Activated naive CD8-positive, alpha-beta T cell treated with anti-CD3 and anti-CD28 coated beads for 36 hours (primary cell): ENCODE measurements around the gene MXRA8. TPM values are rescaled to one million over a fixed set of nuclear protein-coding genes. Genes with fewer than 3 reads are reported as not detected.
"Not testable (repeated sequence)": the region's sequence is repeated elsewhere in the genome, so short reads cannot be mapped to it uniquely, and the experiment has no call there.

ENCODE experiments used
- DNase-seq: peaks from one replicate; pipeline ENCODE4 v3.0.0; 2021
- H3K27ac Mint-ChIP-seq: one replicate; pipeline ENCODE4 v1.8.0; 2022; ENCODE audit warnings: mild to moderate bottlenecking, moderate library complexity, mixed read lengths
- H3K27me3 Mint-ChIP-seq: one replicate; pipeline ENCODE4 v1.8.0; 2022; ENCODE audit warnings: mild to moderate bottlenecking, mixed read lengths
- H3K36me3 Mint-ChIP-seq: one replicate; pipeline ENCODE4 v1.8.0; 2021; ENCODE audit warnings: mild to moderate bottlenecking, mixed read lengths
- H3K4me1 Mint-ChIP-seq: one replicate; pipeline ENCODE4 v1.8.0; 2021; ENCODE audit warnings: mixed read lengths
- H3K4me3 Mint-ChIP-seq: one replicate; pipeline ENCODE4 v1.8.0; 2022; ENCODE audit warnings: mild to moderate bottlenecking, moderate library complexity, mixed read lengths
- H3K9me3 Mint-ChIP-seq: one replicate; pipeline ENCODE4 v1.8.0; 2022; ENCODE audit warnings: mixed read lengths
- total RNA-seq, 2 experiments: library from RNA; stranded (reverse); gene quantifications; one replicate each; pipeline ENCODE4 v1.2.3, GENCODE V29; 2021

Gene MXRA8, protein sequence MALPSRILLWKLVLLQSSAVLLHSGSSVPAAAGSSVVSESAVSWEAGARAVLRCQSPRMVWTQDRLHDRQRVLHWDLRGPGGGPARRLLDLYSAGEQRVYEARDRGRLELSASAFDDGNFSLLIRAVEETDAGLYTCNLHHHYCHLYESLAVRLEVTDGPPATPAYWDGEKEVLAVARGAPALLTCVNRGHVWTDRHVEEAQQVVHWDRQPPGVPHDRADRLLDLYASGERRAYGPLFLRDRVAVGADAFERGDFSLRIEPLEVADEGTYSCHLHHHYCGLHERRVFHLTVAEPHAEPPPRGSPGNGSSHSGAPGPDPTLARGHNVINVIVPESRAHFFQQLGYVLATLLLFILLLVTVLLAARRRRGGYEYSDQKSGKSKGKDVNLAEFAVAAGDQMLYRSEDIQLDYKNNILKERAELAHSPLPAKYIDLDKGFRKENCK
- under 1 TPM; 0.50 to 0.97 TPM for total RNA-seq

DNA sequence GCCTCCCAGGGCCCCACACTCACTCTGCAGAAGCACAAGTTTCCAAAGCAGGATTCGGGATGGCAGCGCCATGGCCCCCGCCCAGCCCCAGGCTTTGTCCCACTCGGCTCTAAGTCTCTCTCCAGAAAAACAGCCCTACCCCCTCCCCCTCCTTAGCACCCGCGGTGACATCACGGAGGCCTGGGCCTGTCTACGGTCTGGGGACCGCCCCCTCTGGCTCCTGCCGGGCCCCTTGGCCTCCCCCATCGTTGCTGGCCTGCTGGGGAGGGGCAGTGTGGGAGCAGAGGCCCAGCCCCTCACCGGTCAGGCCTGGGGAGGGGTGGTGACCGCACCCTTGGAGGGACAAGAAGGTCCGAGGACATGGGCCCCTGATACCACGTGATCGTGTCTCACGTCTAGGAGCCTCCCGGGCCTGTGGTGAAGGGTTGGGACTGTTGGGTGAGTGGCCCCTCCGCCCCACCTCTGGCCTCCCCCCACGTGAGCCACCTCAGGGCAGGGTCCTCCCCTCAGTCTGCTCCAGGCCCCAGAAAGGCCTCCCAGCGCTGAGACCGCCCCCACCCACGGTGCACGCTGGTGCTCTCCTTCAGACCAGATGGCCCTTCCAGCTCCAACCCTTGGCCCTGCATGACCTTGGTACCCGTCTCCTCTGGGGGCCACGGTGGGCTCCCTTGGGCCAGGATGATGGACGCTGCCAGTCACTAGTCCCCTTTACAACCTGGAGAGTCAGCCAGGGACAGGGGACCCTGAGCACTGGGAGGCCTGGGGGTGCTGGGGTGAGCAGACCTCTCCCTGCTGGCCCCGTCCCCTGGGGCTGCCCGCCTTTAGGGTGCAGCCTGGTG lies at the start of gene MXRA8:
Gene MXRA8 (minus strand): TSS at position 123 of the 839 bp plus-strand sequence. CDS start 51 bp downstream, at position 72.
- H3K36me3 Mint-ChIP-seq, result no peaks in the 10 kb centered on the region
- no peaks in the 10 kb centered on the region for H3K9me3 Mint-ChIP-seq
- peaks cover 14% of the 10 kb centered on the region for H3K4me1 Mint-ChIP-seq
- peak within 1 kb of the TSS; percentile 58 for H3K27ac Mint-ChIP-seq
- H3K27me3 Mint-ChIP-seq, result peaks cover 7% of the 10 kb centered on the region
- DNase-seq, result no peak
- H3K4me3 Mint-ChIP-seq, result no peak within 1 kb of the TSS

DNA sequence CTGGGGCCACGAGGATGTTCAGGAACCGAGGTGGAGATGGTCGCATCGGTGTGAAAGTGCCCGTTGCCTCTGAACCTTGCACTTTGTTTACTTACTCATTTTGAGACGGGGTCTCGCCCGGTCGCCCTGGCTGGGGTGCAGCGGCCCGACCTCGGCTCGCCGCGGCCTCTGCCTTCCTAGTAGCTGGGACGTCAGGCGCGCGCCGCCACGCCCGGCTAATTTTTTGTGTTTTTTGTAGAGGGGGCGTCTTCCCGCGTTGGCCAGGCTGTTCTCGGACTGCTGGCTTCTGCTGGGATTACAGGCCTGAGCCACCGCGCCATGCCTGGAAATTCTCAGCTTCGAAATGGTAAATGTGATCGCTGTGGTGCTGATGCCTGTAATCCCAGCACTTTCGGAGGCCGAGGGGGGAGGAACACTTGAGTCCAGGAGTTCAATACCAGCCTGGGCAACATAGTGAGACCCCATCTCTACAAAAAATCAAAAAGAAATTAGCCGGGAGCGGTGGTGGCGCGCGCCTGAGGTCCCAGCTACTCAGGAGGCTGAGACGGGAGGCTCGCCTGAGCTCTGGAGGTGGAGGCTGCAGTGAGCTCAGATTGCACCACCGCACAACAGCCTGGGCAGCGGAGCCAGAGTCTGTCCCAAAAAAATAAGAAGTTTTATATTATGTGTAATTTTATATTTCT lies 49.4 kb upstream of the MXRA8 start:
- no peaks in the 10 kb centered on the region for H3K9me3 Mint-ChIP-seq
- H3K4me3 Mint-ChIP-seq, result peak overlapping the region; percentile 91
- peaks cover 48% of the 10 kb centered on the region for H3K36me3 Mint-ChIP-seq
- peaks cover 36% of the 10 kb centered on the region for H3K4me1 Mint-ChIP-seq
- peak; percentile 42 for DNase-seq
- H3K27me3 Mint-ChIP-seq, result no peaks in the 10 kb centered on the region
- peak overlapping the region; percentile 87 for H3K27ac Mint-ChIP-seq

- H3K36me3 Mint-ChIP-seq, result peaks cover 53% of the 10 kb centered on the region
- H3K27me3 Mint-ChIP-seq, result no peaks in the 10 kb centered on the region
- DNase-seq, result peak; percentile 97
- peaks cover 40% of the 10 kb centered on the region for H3K4me1 Mint-ChIP-seq
- H3K27ac Mint-ChIP-seq, result peak within 1 kb of the TSS; percentile 92
- H3K9me3 Mint-ChIP-seq, result no peaks in the 10 kb centered on the region
- H3K4me3 Mint-ChIP-seq, result peak within 1 kb of the TSS; percentile 95
Measured at GRCh38 chr1:1406821-1407635, 48.7 kb upstream of the MXRA8 start, which contains the start of gene MRPL20. Gene MRPL20, minus strand, starts transcription at chr1:1407293. Its CDS starts 76 bp downstream, at chr1:1407217.

DNA sequence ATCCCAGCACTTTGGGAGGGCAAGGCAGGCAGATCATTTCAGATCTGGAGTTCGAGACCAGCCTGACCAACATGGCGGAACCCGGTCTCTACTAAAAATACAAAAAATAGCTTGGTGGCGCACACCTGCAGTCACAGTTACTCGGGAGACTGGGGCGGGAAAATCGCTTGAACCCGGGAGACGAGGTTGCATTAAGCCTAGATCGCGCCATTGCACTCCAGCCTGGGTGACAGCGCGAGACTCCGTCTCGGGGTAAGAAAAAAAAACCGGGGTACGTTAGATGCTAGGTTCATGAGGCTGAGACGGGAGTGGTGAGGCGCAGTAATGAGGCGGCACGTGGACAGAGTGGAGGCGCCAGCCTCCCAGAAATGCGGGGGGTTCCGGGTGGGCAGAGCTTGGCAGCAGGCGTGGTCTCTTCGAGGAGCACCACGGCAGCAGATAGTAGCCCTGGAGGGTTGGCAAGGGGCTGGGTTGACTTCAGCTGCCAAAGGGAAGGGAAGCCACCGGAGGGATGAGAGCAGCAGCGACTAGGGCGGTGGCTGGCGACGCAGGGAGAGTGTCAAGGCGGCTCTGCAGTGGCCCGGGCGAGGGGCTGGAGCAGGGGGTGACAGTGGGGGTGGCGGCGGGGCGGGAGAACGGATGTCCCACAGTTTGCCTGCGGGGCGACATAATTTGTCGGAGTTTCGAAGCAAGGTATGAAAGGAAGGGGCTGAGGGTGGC lies 47.9 kb upstream of the MXRA8 start:
- H3K36me3 Mint-ChIP-seq, result peaks cover 56% of the 10 kb centered on the region
- peaks cover 42% of the 10 kb centered on the region for H3K4me1 Mint-ChIP-seq
- H3K9me3 Mint-ChIP-seq, result no peaks in the 10 kb centered on the region

GRCh38 chr1:1403653-1404052 lies 45.3 kb upstream of the MXRA8 start:
- H3K27me3 Mint-ChIP-seq, result no peaks in the 10 kb centered on the region
- H3K4me3 Mint-ChIP-seq, result no peak overlapping the region
- peaks cover 65% of the 10 kb centered on the region for H3K36me3 Mint-ChIP-seq
- H3K4me1 Mint-ChIP-seq, result peaks cover 41% of the 10 kb centered on the region
- no peak for DNase-seq
- peak overlapping the region; percentile 18 for H3K27ac Mint-ChIP-seq
- no peaks in the 10 kb centered on the region for H3K9me3 Mint-ChIP-seq

More for the DNA sequence above, 47.9 kb upstream of the MXRA8 start:
- no peaks in the 10 kb centered on the region for H3K27me3 Mint-ChIP-seq
- peak overlapping the region; percentile 95 for H3K4me3 Mint-ChIP-seq
- peak; percentile 38 for DNase-seq
- H3K27ac Mint-ChIP-seq, result peak overlapping the region; percentile 92

DNA sequence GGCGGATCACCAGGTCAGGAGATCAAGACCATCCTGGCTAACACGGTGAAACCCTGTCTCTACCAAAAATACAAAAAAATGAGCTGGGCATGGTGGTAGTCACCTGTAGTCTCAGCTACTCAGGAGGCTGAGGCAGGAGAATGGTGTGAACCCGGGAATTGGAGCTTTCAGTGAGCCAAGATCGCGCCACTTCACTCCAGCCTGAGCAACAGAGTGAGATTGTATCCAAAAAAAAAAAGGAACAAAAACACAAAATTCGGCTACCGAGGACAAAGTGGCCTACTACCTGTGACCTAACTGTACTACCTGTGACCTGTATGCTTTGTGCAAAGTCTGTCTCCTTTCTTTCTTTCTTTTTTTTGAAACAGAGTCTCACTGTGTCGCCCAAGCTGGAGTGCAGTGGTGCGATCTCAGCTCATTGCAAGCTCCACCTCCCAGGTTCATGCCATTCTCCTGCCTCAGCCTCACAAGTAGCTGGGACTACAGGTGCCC lies 44.6 kb upstream of the MXRA8 start:
- not testable (repeated sequence) for H3K9me3 Mint-ChIP-seq, H3K4me3 Mint-ChIP-seq, H3K27me3 Mint-ChIP-seq, DNase-seq
- H3K4me1 Mint-ChIP-seq, result peaks cover 40% of the 10 kb centered on the region
- H3K27ac Mint-ChIP-seq, result peak overlapping the region; percentile 52
- H3K36me3 Mint-ChIP-seq, result peaks cover 65% of the 10 kb centered on the region

GRCh38 chr1:1402072-1402900 lies 43.9 kb upstream of the MXRA8 start:
- Mint-ChIP-seq H3K36me3 (peaks cover 68% of the 10 kb centered on the region), H3K9me3 (no peaks in the 10 kb centered on the region), H3K4me3 (no peak overlapping the region), H3K4me1 (peaks cover 47% of the 10 kb centered on the region), H3K27ac (peak overlapping the region; percentile 52), H3K27me3 (no peaks in the 10 kb centered on the region)
- peak; percentile 46 for DNase-seq

GRCh38 chr1:1401457-1402010 lies 43.2 kb upstream of the MXRA8 start:
- H3K27ac Mint-ChIP-seq, result peak overlapping the region; percentile 90
- no peak for DNase-seq
- no peaks in the 10 kb centered on the region for H3K9me3 Mint-ChIP-seq
- H3K36me3 Mint-ChIP-seq, result peaks cover 64% of the 10 kb centered on the region
- peak overlapping the region; percentile 94 for H3K4me3 Mint-ChIP-seq
- no peaks in the 10 kb centered on the region for H3K27me3 Mint-ChIP-seq
- peaks cover 46% of the 10 kb centered on the region for H3K4me1 Mint-ChIP-seq

DNA sequence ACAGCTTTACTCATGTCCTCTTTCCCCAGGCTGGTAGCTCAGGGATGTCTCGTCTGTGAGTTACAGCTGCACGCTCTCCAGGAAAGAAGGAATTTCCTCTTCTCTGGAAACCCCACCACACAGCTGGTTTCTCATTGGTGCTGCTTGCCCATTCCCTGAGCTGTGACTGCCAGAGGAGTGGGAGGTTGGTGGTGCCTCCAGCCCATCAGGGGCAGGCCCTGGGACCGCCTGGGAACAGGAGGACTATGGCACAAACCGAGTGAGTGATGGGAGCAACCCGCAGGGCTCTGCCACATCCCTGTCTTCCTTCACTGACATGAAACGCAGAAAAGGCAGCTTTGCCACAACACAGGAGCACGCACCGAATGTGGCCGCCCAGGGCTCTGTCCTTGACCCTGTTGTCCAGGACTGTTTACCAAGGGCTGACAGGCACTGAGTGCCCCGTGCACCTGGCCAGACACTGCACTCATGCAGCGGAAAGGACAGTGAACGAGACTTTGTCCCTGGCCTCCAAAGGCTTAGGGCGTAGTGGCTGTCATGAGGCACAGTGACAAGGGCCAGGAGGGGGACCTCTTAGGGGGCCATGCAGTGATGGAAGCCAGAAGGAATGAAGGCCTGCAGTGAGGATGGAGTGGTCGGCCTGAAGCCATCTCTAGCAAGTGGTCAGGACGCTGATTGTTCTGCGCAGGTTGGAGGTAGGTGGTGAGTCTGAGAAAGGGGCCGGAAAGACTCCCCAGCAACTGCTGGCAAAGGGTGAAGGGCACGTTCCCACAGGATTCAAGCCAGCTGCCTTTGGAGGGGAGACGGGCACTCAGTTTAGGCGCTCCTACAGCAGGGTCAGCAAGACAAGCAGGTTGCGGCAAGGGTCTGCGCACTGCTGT lies 42.5 kb upstream of the MXRA8 start:
- Mint-ChIP-seq H3K9me3 (no peaks in the 10 kb centered on the region), H3K4me3 (peak overlapping the region; percentile 94), H3K4me1 (peaks cover 44% of the 10 kb centered on the region), H3K27ac (peak overlapping the region; percentile 90), H3K27me3 (no peaks in the 10 kb centered on the region), H3K36me3 (peaks cover 57% of the 10 kb centered on the region)
- DNase-seq, result no peak

DNA sequence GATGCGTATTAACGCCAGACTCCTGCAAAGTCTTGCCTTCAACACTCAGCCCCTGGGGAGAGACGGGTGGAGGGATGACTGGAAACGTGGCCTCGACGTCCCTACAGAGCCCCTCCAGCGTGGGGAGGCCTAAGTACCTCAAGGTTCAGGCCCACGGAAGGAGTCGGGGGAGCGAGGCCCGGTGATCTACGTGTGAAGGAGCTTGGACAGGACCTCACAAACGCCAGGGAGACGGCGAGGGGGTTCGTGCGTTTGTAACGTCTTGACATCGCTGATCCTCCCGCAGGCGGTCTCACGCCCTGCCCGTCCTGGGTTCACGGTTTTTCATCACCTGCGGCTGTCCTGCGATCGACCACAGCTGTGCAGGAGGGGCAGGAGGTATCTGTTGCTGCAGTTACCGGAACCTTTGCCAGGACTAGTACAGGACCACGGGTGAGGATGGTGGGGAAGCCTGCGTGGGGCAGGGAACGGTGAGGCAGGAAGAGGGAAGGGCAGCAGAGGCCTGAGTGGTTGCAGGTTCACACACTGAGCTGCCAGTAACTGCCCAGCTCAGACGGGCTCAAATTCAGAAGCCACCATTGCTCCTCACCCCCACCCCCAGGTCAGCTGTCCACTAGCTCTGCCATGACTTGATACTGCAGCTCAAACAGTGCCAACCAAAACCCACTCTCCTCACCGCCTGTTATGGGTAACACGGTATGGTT lies 41.7 kb upstream of the MXRA8 start:
- H3K36me3 Mint-ChIP-seq, result peaks cover 56% of the 10 kb centered on the region
- peak overlapping the region; percentile 94 for H3K4me3 Mint-ChIP-seq
- H3K27ac Mint-ChIP-seq, result peak overlapping the region; percentile 90
- no peaks in the 10 kb centered on the region for H3K9me3 Mint-ChIP-seq
- DNase-seq, result no peak
- H3K27me3 Mint-ChIP-seq, result no peaks in the 10 kb centered on the region
- H3K4me1 Mint-ChIP-seq, result peaks cover 42% of the 10 kb centered on the region

DNA sequence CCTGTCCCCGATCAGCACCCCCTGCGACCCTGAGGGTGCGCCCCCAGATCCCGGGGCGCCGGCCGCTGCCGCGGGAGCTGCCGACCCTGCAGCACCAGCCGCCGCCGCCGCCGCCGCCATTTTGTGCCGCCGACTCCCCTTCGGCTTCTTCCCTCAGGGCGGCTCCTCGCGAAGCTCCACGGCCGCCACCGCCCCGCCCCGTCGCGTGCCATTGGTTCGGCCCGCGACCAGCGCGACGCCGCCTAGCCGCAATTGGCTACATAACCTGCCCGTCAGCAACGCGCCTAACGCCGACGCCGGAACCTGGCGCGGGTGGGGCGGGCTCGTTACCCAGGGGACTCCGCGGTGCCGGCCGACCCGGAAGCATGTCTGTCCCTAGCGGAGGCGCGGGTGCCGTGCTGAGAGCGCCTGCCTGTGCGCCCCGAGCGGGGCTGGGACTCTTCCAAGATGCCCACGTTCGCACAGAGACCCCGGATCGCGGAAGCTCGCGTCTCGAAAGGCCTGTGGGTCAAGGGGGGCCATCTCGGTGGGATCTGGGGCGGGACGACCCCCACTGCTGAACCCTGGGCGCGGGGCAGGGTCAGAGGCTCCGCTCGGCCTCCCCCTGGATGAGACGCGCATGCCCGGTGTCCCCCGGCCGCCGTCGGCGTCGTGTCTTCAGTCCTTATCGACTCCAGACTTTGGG lies 41.0 kb upstream of the MXRA8 start, which contains the start of gene CCNL2:
Gene CCNL2 (minus strand): TSS at position 149 of the 685 bp plus-strand sequence. CDS start 29 bp downstream, at position 120.
- no peaks in the 10 kb centered on the region for H3K27me3 Mint-ChIP-seq
- peak within 1 kb of the TSS; percentile 94 for H3K4me3 Mint-ChIP-seq
- peaks cover 42% of the 10 kb centered on the region for H3K4me1 Mint-ChIP-seq
- peaks cover 56% of the 10 kb centered on the region for H3K36me3 Mint-ChIP-seq
- no peaks in the 10 kb centered on the region for H3K9me3 Mint-ChIP-seq
- DNase-seq, result peak; percentile 100
- peak within 1 kb of the TSS; percentile 90 for H3K27ac Mint-ChIP-seq
